Measurements from ENCODE around the gene HSPA12B.

GRCh38 chr20:3798908-3799248 is 66.4 kb downstream of the HSPA12B start:
- TF ChIP-seq LEF1 (IDR thresholded peaks at IDR 0.05; ENCODE audit: borderline replicate concordance) (no peak), SUZ12 (IDR thresholded peaks at IDR 0.05) (no peak), BHLHE40 (IDR thresholded peaks at IDR 0.05; ENCODE audit: borderline replicate concordance) (no peak), FOXA1 (IDR thresholded peaks at IDR 0.05) (no peak), FOXM1 (IDR thresholded peaks at IDR 0.05; ENCODE audit: borderline replicate concordance) (no peak), L3MBTL2 (conservative IDR thresholded peaks at IDR 0.05) (no peak), NFRKB (IDR thresholded peaks at IDR 0.05) (no peak), FOXK2 (IDR thresholded peaks at IDR 0.05) (no peak)
